Measurements from ENCODE around the gene C4orf50. TPM values are rescaled to one million over a fixed set of nuclear protein-coding genes. Genes with fewer than 3 reads are reported as not detected.

C4orf50 gene
- not detected in 2 replicates for total RNA-seq

DNA sequence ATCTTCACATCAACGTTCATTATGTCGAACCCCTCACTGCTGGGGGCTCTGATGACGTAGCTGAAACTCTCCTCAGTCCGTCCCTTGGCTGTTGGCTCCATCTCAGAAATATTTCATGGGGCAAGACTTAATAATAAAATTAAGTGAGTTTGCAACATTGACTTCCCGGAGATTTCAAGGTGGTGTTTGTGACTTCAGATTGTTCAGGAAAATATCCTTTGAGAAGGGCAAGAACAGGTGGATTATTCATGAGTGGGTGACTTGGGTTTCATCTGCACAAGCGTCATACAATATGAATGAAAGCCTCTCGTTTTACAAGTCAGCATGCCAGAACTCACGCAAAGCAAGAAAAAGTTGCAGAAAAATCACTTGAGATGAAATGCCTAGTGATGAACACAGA, at the start of gene C4orf50:
C4orf50 (minus strand) TSS at position 101 of the 400 bp plus-strand sequence.

DNA sequence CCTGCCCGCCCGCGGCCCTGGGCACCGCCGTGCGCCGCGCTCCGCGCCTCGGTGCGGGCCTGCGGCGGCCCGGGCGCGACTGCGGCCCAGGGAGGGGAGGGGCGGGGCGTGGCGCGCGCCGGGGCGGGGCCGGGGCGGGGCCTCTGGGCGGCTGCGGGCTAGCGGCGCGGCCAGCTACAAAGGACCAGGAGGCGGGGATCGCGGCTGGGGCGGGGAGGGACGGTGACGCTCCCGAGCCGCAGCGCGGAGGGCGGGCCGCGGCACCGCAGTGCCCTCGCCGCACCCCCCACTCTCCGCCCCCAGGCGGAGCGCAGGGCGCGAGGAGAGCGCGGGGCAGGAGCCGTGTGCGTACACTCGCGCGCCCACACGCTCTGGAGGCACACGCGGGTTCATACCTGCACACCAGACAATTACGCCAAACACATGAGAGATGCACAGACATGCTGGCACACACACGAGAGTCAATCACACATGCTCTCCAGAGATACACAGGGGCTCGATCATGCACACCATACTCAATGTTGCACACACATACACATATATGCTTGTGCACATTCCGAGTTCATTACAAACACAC, 125.1 kb downstream of the C4orf50 start, which contains the start of gene CRMP1:
CRMP1 (minus strand) TSS at position 83 of the 577 bp plus-strand sequence. CDS start 117 bp downstream, outside the sequence.

Other genes starting within 250 kb of the C4orf50 start
- not detected in 2 replicates for gene CRMP1, start 125.3 kb downstream of the C4orf50 start, total RNA-seq
- not detected in 2 replicates for gene JAKMIP1, start 182.1 kb upstream of the C4orf50 start, total RNA-seq

Data from hair follicular keratinocyte (primary cell).